ENCODE data around the gene HDAC4. TPM values are rescaled to one million over a fixed set of nuclear protein-coding genes. Genes with fewer than 3 reads are reported as not detected.

The HDAC4 gene
- total RNA-seq, 4 donors from 2014 or later: 30.2 to 103 (median 51.7) TPM

DNA sequence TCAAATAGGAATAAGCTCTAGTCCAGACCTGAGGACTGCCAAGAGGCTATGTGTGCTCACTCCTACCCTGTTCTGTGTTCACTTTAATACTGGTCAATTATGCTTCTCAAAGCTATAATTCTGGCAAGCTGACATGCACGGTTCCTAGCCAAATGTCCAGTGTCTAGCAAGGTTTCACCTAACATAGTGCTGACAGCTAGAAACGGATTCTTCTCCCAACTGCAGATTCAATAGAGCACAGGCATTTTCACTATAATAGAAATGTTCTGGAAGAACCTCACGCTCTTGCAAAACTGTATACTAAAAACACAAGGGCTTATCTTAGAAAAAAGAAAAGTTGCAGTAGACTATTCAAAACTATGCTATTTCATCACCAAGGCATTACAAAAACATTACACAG lies 45.1 kb downstream of the HDAC4 start:
- TF ChIP-seq, protein P1, sequence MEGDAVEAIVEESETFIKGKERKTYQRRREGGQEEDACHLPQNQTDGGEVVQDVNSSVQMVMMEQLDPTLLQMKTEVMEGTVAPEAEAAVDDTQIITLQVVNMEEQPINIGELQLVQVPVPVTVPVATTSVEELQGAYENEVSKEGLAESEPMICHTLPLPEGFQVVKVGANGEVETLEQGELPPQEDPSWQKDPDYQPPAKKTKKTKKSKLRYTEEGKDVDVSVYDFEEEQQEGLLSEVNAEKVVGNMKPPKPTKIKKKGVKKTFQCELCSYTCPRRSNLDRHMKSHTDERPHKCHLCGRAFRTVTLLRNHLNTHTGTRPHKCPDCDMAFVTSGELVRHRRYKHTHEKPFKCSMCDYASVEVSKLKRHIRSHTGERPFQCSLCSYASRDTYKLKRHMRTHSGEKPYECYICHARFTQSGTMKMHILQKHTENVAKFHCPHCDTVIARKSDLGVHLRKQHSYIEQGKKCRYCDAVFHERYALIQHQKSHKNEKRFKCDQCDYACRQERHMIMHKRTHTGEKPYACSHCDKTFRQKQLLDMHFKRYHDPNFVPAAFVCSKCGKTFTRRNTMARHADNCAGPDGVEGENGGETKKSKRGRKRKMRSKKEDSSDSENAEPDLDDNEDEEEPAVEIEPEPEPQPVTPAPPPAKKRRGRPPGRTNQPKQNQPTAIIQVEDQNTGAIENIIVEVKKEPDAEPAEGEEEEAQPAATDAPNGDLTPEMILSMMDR (IDR thresholded peaks at IDR 0.05): no peak
- DNase-seq (ENCODE audit: low spot score): peak; percentile 10
- ATAC-seq (ENCODE audit: low FRiP score): peak; percentile 77

DNA sequence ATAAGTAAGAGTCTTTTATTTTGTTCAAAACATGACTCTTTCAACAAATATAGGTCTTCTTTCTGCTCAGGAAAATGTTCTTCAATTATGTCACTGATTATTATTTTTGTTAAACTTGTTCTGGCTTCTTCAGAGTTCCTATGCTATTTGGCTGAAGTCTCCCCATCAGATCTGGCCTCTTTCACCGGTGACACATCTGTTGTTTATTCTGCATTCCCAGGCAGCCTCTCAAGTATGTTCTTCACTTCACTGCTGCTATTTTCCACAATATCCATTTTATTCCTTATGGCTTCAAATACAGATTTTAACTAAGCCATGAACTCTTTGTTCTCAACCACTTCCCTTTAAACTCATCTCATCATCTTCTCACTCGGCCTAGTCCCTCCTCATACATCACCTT lies 45.7 kb downstream of the HDAC4 start:
- TF ChIP-seq, protein P1 (IDR thresholded peaks at IDR 0.05): no peak
- DNase-seq (ENCODE audit: low spot score): no peak
- ATAC-seq (ENCODE audit: low FRiP score): no peak

DNA sequence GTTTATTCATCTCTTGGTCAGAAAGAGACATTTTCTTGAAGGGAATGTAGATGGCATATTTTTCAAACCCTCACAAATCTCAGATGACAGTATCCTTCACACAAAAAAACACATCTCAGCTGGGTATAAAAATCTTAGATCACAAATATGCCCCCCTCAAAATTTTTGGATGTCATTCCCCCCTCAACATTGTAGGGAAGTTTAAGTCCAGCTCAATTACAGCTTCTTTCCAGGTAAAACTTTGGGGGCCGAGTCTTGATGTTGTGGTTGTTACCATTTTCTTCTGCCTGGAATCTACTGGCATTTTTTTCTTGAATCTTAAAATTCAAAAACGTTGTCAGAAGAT lies 46.1 kb downstream of the HDAC4 start:
- TF ChIP-seq, protein P1 (IDR thresholded peaks at IDR 0.05): no peak
- no peak for ATAC-seq (ENCODE audit: low FRiP score)
- no peak for DNase-seq (ENCODE audit: low spot score)

DNA sequence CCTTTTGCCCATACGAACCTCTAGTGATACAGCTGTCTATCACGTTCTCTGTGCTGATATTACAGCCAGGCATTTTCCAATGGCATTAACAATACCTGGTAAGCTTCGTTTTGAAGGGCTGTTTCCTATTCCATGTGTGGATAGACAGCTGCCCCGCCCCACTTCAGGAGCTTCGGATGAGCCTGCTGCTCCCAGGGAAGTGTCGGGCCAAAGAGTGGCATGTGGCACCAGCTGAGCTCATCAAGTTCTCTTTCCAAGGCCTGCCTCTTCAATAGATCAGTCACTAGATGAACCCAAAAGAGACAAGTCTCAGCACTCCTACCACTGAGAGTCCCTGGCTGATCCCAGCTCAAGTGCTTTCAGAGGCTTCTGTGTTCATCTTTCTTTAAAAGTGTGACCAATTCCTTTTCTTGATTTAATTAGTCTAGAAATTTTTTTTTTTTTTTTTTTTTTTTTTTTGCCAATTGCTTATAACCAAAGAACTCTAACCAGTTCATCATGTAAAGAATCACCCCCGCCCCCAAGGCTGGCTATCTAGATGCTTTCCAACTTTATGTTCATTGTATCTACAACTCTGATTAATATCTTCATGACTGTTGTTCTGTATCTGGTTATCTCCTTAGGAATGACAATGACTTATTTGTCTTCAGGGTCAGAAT lies 46.6 kb downstream of the HDAC4 start:
- ATAC-seq (ENCODE audit: low FRiP score): no peak

DNA sequence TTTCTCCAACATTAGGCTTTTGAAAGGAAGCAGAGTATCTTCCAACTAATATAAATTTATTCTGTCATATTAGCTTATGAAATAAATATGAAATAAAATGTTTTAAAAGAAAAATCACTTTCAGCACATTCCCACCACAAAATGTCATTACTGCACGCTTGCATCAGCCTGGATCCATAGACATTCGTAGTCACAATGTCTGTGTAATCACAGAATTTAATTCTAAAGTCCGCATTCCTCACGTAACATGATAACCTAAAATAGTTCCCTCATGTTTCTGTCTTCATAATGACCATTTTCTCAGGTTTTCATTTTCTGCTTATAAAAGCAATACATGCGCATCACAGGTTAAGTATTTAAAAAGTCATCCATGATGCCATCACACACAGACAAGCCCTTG lies 47.1 kb downstream of the HDAC4 start:
- ATAC-seq (ENCODE audit: low FRiP score) (no peak), DNase-seq (ENCODE audit: low spot score) (no peak)
- TF ChIP-seq, protein P1 (IDR thresholded peaks at IDR 0.05): no peak

More for the DNA sequence above, 46.6 kb downstream of the HDAC4 start:
- peak; percentile 13 for DNase-seq (ENCODE audit: low spot score)
- TF ChIP-seq, protein P1 (IDR thresholded peaks at IDR 0.05): no peak

DNA sequence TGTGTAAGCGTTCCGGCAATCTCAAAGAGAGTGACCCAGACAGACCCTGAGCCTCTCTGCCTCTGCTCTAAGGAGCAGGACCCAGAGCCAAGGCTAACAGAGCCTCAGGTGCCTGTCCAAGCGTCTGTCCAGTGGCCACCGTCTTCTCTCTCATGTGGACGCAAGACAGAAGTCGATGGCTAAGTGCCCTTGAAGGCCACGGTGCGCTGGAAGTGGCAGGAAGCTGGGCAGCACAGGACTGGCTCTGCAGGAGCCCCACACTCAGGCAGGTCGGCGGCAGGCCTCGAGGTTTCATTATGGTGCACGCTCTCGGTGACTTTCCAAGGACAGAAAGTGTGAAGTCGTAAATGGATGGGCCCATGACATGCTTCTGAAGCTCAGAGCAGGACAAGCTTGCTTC lies 49.1 kb downstream of the HDAC4 start:
- ATAC-seq (ENCODE audit: low FRiP score) (no peak), DNase-seq (ENCODE audit: low spot score) (no peak)
- TF ChIP-seq, protein P1 (IDR thresholded peaks at IDR 0.05): no peak

DNA sequence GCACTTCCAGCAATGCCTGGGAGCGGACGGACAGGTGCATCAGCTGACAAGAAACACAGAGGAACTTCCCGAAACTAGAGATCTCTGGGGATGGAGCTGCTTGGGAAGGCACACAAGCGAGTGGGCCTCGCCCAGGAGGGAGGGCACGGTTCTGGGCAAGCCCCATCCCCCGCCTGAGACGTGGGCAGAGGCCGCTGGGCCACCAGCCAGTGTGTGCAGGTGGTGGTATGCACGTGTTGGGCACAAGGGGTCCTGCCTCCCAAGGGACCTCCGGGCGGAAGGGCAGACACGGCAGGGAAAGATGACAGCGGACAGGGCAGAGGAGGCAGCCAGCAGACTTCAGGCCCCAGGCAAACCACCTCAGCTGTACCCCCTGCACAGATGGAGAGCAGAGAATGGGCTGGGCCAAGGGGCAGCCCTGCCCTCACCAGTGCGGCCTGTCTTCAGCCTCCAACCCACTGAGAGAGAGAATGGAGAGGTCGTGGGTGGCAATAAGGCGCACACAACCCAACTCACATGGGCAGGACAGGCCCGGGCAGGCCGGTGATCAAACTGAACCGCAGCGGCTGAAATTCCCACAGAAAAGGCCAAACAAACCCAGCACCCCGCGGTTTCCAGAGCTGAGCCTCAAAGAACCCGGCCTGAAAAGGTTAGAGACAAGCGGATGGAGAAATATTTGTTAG lies 51.2 kb downstream of the HDAC4 start:
- TF ChIP-seq, protein P1 (IDR thresholded peaks at IDR 0.05): no peak
- no peak for DNase-seq (ENCODE audit: low spot score)
- no peak for ATAC-seq (ENCODE audit: low FRiP score)
